Daoy (cell line): ENCODE measurements around the gene OSBPL7. TPM values are rescaled to one million over a fixed set of nuclear protein-coding genes. Genes with fewer than 3 reads are reported as not detected.
A peak's percentile ranks its signal among the peaks of the same experiment; 100 is the strongest.

Experiments used
- DNase-seq: peaks from one replicate; pipeline ENCODE4 v3.0.0-alpha.2; 2015; ENCODE audit warnings: low read depth
- total RNA-seq: library from RNA; depleted of rRNA; stranded (reverse); fragments of >200 nt; shearing (Covaris generic); gene quantifications from 2 replicates; pipeline ENCODE4 v1.2.3, GENCODE V29; 2014; rRNA removed

The OSBPL7 gene, protein sequence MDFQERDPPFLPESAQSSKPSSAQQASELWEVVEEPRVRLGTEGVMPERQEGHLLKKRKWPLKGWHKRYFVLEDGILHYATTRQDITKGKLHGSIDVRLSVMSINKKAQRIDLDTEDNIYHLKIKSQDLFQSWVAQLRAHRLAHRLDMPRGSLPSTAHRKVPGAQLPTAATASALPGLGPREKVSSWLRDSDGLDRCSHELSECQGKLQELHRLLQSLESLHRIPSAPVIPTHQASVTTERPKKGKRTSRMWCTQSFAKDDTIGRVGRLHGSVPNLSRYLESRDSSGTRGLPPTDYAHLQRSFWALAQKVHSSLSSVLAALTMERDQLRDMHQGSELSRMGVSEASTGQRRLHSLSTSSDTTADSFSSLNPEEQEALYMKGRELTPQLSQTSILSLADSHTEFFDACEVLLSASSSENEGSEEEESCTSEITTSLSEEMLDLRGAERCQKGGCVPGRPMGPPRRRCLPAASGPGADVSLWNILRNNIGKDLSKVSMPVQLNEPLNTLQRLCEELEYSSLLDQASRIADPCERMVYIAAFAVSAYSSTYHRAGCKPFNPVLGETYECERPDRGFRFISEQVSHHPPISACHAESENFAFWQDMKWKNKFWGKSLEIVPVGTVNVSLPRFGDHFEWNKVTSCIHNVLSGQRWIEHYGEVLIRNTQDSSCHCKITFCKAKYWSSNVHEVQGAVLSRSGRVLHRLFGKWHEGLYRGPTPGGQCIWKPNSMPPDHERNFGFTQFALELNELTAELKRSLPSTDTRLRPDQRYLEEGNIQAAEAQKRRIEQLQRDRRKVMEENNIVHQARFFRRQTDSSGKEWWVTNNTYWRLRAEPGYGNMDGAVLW
- 4.0 and 5.6 TPM in 2 replicates for total RNA-seq

- DNase-seq = peak; percentile 94
These were observed at the start of gene OSBPL7 for GRCh38 chr17:47821424-47822391. OSBPL7 (minus strand) TSS chr17:47821794; CDS start chr17:47820278, 1,516 bp downstream.

GRCh38 chr17:47871048-47871447 lies 49.5 kb upstream of the OSBPL7 start:
- DNase-seq = no peak

- no peak for DNase-seq
These were observed 48.5 kb upstream of the OSBPL7 start for GRCh38 chr17:47870056-47870455.

- no peak for DNase-seq
These were observed 47.5 kb upstream of the OSBPL7 start for GRCh38 chr17:47869114-47869513.

- no peak for DNase-seq
These were observed 46.4 kb upstream of the OSBPL7 start for GRCh38 chr17:47867813-47868533.

DNA sequence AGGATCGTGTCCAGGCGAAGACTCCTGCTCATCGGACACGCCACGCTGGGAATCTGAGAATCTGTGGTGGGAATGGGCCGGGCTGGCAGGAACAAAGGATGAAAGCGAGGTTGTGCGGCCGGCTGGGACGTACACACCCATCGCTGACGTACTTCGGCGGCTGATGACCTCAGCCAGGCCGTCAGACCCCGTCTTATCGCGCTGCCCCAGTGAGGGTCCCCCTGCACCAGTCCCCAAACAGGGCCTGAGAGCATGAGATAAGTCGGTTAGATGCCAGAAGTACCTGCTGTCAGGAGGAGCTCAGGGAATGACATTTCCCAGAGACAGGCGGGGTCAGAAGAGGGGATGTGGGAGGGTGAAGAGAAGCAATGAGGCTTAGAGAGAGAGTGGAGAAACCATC lies 45.3 kb upstream of the OSBPL7 start:
- DNase-seq = no peak

DNA sequence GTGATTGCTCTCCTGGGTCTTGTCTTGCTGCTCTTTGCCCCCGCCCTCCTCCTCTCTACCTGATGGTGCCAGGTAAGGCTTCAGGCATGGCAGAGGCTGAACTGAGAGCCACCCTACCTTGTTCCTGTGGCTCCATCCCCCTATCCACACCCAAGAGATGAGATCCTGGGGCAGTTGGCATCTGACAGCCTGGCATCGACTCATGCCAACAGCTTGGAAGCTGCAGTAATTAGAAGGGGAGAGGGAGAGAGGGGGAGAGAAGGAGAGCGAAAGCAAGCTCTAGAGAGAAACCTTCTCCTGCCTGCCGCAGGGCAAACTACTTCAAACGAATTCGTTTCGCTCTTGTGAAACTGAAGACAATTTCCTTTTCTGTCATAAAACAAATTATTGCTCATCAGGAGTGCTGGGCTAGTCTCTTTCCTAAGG lies 43.2 kb upstream of the OSBPL7 start:
- no peak for DNase-seq

GRCh38 chr17:47862621-47863440 lies 41.2 kb upstream of the OSBPL7 start:
- DNase-seq = peak; percentile 69

DNA sequence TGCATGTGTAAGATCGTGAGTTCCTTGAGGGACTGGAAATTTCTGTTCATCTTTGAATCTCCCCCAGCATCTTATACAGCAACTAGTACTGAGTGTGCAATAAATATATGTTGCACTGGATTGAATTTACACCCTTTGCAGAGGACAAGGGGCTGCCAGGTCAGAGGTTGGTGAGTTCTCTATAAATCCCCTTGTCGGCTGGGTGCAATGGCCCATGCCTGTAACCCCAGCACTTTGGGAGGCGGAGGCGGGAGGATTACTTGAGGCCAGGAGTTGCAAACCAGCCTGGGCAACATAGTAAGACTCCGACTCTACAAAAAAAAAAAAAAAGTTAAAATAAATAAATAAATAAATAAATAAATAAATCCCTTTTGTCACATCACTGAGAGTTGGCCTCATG lies 38.8 kb upstream of the OSBPL7 start:
- no peak for DNase-seq

- no peak for DNase-seq
These were observed 36.2 kb upstream of the OSBPL7 start for GRCh38 chr17:47857551-47858455.

GRCh38 chr17:47856830-47857229 lies 35.2 kb upstream of the OSBPL7 start:
- DNase-seq = no peak

DNA sequence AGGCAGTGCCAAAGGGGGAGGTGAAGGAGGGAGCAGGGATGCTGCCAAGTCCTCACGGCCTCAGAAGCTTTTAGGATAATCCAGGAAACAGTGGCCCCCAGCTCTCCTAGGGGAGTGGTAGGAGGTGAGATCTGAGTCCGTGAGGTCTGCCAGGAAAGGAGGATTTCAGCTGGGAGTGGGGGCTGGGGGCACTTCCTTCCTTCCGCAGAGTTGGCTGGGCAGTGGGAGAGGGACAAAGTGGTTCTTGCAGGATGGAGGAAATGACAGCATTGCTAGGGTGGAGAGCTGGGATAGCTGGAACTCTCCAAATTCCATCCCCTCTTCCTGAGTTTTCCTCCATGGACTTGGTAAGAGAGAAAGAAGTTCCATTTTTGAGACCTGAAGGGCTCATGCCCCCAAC lies 34.1 kb upstream of the OSBPL7 start:
- no peak for DNase-seq

DNA sequence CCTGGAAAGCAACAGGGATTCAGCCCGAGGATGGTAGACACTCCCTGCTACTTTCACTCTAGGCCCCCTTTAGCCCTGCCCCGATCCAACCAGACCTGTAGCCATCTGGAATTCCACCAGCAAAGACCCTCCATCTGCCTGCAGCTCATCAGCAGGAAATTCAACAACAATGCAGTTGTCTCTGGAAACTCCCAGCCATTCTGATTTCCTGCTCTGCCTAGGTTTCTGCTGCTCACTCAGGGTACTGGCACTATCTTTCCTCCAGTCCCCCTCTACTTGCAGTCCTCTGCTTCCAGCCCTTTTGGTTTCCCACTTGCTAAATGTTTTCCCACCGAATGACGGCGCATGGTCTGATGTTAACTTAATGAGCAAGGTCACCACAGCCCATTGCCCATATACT lies 32.0 kb upstream of the OSBPL7 start:
- no peak for DNase-seq

DNA sequence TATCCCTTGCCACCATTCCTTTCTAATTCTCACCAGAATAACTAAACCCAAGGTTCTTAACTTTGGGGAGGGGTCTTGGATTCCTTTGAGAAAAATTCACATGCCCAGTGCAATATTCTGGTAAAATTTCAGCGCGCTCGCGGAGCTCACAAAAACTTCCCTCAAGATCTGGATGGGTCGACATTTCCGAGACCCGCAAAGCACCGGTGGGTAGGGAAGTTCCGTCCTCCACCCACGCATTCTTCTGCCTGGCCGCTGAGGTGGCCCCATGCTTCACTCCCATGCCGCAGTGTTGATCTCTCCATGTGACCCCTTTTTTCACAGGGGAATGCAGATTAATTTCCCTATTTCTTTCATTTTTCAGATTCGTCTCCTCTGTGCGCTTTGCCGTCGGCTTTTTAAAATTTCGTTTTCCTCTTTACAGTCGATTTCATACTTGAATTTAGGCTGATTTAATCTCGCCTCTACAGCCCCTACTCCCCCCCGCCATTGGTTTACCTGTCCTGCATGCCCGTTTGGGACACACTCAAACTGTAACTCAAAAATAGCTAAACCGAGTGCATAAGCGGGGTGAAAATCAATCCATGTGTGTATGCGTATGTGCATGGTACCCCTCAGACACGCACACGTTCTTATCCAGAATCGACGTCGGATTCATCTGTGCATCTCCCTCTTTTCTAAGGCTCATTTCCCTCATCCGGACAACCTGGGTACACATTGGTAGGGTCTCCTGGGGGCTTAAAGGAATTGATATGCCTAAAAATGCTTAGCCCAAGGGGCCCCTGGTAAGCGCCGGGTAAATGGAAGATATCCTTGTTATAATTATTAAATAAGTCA lies 30.7 kb upstream of the OSBPL7 start:
- DNase-seq = no peak

DNA sequence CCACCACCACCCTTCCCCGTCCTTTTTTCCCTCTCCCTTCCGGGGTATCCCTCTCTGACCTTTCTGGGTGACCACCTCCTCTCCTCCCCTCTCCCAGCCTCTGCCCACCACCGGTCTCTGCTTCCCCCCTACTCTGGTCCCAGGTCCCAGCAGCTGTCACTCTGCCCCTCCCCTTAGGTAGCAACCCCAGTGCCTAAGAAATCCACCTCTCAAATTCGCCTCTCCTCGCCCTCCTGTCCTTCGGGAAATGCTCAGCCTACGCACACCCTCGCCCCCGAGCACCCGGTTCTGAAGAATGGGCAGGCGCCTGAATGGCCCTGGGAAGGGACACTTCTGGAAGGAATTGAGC lies 30.1 kb upstream of the OSBPL7 start:
- no peak for DNase-seq

DNA sequence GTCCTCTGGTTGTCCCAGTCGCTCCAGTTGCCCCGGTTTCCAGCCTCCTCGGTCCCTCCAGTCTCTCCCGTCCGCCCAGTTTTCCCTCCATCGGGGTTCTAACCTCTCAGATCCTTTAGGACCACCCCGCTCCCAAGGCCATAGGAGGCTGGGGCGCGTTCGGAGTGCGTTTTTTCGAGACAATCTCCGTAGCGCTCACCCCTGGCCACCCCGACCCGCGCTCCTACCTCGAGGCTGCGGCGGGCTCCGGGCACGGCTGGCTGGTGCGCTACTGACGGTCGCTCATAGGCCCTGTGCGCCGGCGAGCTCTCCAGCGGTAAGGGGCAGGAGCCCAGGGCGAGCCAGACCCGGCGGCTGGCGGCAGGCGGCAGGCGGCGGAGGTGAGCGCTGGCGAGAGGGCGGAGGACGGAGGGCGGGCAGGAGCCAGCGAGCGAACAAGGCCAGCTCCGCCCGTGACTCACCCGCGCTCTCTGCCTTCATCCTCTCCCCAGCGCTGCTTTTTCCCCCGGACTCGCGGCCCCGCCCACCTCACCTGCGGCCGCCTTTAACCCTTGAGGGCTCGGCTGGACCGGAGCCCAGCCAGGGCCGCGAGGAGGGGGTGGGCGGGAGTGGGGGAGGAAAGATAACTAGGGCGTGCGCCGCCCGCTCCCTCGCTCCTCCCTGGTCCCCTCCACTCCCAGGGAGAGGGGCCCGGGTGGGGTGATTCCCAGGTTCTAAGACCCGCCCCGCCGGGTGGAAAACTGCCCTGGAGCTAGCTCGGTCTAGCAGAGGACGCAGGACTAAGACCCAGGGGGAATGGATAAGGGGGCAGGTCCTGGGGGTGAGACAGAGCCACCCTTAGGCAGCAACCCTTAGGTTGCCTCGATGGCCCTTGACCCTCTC lies 29.3 kb upstream of the OSBPL7 start, which contains the start of gene SP6:
Gene SP6 (minus strand): TSS at position 472 of the 882 bp plus-strand sequence. CDS start 2,734 bp downstream, outside the sequence.
- peak; percentile 88 for DNase-seq

- no peak for DNase-seq
These were observed 28.7 kb upstream of the OSBPL7 start for GRCh38 chr17:47850373-47850691.
